ENCODE measurements around the gene TBC1D24. TPM values are rescaled to one million over a fixed set of nuclear protein-coding genes. Genes with fewer than 3 reads are reported as not detected.
"Not testable (repeated sequence)": the region's sequence is repeated elsewhere in the genome, so short reads cannot be mapped to it uniquely, and the experiment has no call there.

The TBC1D24 gene
- total and polyA plus RNA-seq, 2 donors (not counting 1 experiment from before 2014, with no cell fraction given) = 7.1 to 9.4 TPM

DNA sequence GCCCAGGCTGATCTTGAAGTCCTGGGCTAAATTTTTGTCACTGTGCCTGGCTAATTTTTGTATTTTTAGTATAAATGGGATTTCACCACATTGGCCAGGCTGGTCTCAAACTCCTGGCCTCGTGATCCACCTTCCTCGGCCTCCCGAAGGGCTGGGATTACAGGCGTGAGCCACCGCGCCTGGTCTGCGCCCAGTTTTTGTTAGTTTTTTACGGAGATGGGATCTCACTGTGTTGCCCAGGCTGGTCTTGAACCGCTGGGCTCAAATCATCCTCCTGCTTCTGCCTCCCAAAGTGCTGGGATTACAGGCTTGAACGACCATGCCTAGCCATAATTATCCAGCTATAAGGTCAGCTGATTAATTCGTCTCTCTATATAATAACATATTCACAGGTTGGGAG is 59.0 kb downstream of the TBC1D24 start:
- Histone ChIP-seq H3K9me3 (ENCODE audit: control extremely low read depth in 1 of 3, control insufficient read depth in 2 of 3, insufficient read depth in 1 of 3, low read length in 2 of 3) (no peaks in the 10 kb centered on the region), H3K36me3 (replicated peaks in 1 of 2; ENCODE audit: control extremely low read depth in 1 of 2, control insufficient read depth in 1 of 2, extremely low read depth in 1 of 2, insufficient read depth in 2 of 2, low read length in 1 of 2) (peaks cover 0 to 11% of the 10 kb centered on the region in 2 experiments), H3K79me2 (ENCODE audit: control insufficient read depth, insufficient read depth, low read length) (peaks cover 21% of the 10 kb centered on the region), H3K4me3 (ENCODE audit: control extremely low read depth in 1 of 5, extremely low read depth in 1 of 5, insufficient read depth in 1 of 5, low read depth in 2 of 5, low read length in 4 of 5) (no peak overlapping the region), H2AFZ (ENCODE audit: insufficient read depth, low read depth, low read length, poor library complexity, severe bottlenecking) (no peak overlapping the region), H3K27me3 (replicated peaks in 1 of 4; ENCODE audit: control extremely low read depth in 1 of 4, control insufficient read depth in 3 of 4, insufficient read depth in 4 of 4, low read length in 3 of 4) (no peaks in the 10 kb centered on the region), H3K27ac (ENCODE audit: low read length in 2 of 2) (no peak overlapping the region), H4K20me1 (ENCODE audit: control insufficient read depth, insufficient read depth, low read length, poor library complexity, severe bottlenecking) (peaks cover 5% of the 10 kb centered on the region), H3K4me2 (replicated peaks; ENCODE audit: low read depth, low read length, poor library complexity, severe bottlenecking) (no peak overlapping the region), H3K4me1 (ENCODE audit: control insufficient read depth in 2 of 2, insufficient read depth in 2 of 2, low read length in 2 of 2) (peaks cover 15 to 36% of the 10 kb centered on the region in 2 donors), H3K9ac (ENCODE audit: low read length) (no peak overlapping the region)
- no peaks in the 10 kb centered on the region for H3K9me3 Mint-ChIP-seq (ENCODE audit: insufficient read depth)
- H3K4me3 Mint-ChIP-seq = peak overlapping the region; percentile 71
- TF ChIP-seq EZH2 (IDR thresholded peaks at IDR 0.05; ENCODE audit: borderline replicate concordance, insufficient read depth, low read depth, low read length, poor library complexity, severe bottlenecking) = no peak
- TF ChIP-seq, protein P1, sequence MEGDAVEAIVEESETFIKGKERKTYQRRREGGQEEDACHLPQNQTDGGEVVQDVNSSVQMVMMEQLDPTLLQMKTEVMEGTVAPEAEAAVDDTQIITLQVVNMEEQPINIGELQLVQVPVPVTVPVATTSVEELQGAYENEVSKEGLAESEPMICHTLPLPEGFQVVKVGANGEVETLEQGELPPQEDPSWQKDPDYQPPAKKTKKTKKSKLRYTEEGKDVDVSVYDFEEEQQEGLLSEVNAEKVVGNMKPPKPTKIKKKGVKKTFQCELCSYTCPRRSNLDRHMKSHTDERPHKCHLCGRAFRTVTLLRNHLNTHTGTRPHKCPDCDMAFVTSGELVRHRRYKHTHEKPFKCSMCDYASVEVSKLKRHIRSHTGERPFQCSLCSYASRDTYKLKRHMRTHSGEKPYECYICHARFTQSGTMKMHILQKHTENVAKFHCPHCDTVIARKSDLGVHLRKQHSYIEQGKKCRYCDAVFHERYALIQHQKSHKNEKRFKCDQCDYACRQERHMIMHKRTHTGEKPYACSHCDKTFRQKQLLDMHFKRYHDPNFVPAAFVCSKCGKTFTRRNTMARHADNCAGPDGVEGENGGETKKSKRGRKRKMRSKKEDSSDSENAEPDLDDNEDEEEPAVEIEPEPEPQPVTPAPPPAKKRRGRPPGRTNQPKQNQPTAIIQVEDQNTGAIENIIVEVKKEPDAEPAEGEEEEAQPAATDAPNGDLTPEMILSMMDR (IDR thresholded peaks at IDR 0.05) = no peak
- DNase-seq = no peak
- WGBS (ENCODE audit: insufficient coverage) = 91% methylated on average over 9 of the region's 11 CpGs
- no peaks in the 10 kb centered on the region for H3K27me3 Mint-ChIP-seq
- peak overlapping the region; percentile 67 for H3K27ac Mint-ChIP-seq
- H3K4me1 Mint-ChIP-seq = peaks cover 26% of the 10 kb centered on the region
- ChIA-PET POLR2A (interaction anchor here (0.6 to 3.4 kb wide), 2 partner anchors 13 to 187 kb away, joined by 4 to 66 read pairs; partner anchors contain the start of gene AMDHD2), CTCF (no interaction called here)
- intact Hi-C loops (cut with micrococcal nuclease) = no loop called here
- no peak for ATAC-seq (ENCODE audit: low read depth)

DNA sequence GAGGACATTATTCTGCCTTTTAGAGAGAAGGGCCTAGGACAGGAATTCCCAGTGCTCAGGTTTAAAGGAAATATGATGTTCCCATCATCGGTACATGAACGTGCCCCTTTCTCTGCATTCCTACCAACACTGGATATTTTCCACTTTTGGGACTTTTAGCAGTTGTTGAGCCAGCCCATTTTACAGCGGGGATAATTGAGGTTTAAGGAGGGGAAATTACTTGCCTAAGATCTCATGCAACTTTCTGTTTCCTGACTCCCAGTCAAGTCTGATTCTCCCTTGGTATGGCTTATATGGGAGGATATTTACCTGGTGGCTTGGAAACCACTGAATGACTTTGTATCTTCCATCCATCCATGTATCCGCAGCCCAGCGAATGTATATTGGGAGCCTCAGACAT is 59.4 kb downstream of the TBC1D24 start:
- H2AFZ ChIP-seq (ENCODE audit: insufficient read depth, low read depth, low read length, poor library complexity, severe bottlenecking); H3K27ac ChIP-seq (ENCODE audit: low read length in 2 of 2); H3K4me2 ChIP-seq (replicated peaks; ENCODE audit: low read depth, low read length, poor library complexity, severe bottlenecking); H3K9me3 ChIP-seq (ENCODE audit: control extremely low read depth in 1 of 3, control insufficient read depth in 2 of 3, insufficient read depth in 1 of 3, low read length in 2 of 3); ATAC-seq (ENCODE audit: low read depth); H3K27me3 Mint-ChIP-seq; H3K4me3 ChIP-seq (ENCODE audit: control extremely low read depth in 1 of 5, extremely low read depth in 1 of 5, insufficient read depth in 1 of 5, low read depth in 2 of 5, low read length in 4 of 5); H3K27me3 ChIP-seq (replicated peaks in 1 of 4; ENCODE audit: control extremely low read depth in 1 of 4, control insufficient read depth in 3 of 4, insufficient read depth in 4 of 4, low read length in 3 of 4); H3K9ac ChIP-seq (ENCODE audit: low read length); H3K27ac Mint-ChIP-seq; H4K20me1 ChIP-seq (ENCODE audit: control insufficient read depth, insufficient read depth, low read length, poor library complexity, severe bottlenecking); H3K36me3 ChIP-seq (replicated peaks in 1 of 2; ENCODE audit: control extremely low read depth in 1 of 2, control insufficient read depth in 1 of 2, extremely low read depth in 1 of 2, insufficient read depth in 2 of 2, low read length in 1 of 2); H3K9me3 Mint-ChIP-seq (ENCODE audit: insufficient read depth); intact Hi-C loops (cut with micrococcal nuclease); CTCF ChIA-PET; DNase-seq: not testable (repeated sequence)
- no CpG with 5 or more reads among the region's 5 CpGs for WGBS (ENCODE audit: insufficient coverage)
- H3K79me2 ChIP-seq (ENCODE audit: control insufficient read depth, insufficient read depth, low read length) = peaks cover 21% of the 10 kb centered on the region
- H3K4me1 ChIP-seq (ENCODE audit: control insufficient read depth in 2 of 2, insufficient read depth in 2 of 2, low read length in 2 of 2) = peaks cover 19 to 40% of the 10 kb centered on the region in 2 donors
- Mint-ChIP-seq H3K4me1 (peaks cover 29% of the 10 kb centered on the region), H3K4me3 (peak overlapping the region; percentile 71)
- POLR2A ChIA-PET = interaction anchor here (0.9 kb wide), 1 partner anchor 19 kb away, joined by 6 read pairs; no protein-coding TSS in a partner anchor

Data from B cell (primary cell).